Non-pigmented ciliary epithelial cell (primary cell): ENCODE results near the gene FBXO48.
A peak's percentile ranks its signal among the peaks of the same experiment; 100 is the strongest.
"Not testable (repeated sequence)": the region's sequence is repeated elsewhere in the genome, so short reads cannot be mapped to it uniquely, and the experiment has no call there.

Source experiments
- DNase-seq: peaks from one replicate; pipeline ENCODE4 v3.0.0-alpha.2; 2010; ENCODE audit warnings: low read depth

The FBXO48 gene, protein sequence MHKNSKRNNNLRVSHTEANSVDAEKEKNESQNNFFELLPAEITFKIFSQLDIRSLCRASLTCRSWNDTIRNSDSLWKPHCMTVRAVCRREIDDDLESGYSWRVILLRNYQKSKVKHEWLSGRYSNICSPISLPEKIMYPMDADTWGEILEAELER

DNA sequence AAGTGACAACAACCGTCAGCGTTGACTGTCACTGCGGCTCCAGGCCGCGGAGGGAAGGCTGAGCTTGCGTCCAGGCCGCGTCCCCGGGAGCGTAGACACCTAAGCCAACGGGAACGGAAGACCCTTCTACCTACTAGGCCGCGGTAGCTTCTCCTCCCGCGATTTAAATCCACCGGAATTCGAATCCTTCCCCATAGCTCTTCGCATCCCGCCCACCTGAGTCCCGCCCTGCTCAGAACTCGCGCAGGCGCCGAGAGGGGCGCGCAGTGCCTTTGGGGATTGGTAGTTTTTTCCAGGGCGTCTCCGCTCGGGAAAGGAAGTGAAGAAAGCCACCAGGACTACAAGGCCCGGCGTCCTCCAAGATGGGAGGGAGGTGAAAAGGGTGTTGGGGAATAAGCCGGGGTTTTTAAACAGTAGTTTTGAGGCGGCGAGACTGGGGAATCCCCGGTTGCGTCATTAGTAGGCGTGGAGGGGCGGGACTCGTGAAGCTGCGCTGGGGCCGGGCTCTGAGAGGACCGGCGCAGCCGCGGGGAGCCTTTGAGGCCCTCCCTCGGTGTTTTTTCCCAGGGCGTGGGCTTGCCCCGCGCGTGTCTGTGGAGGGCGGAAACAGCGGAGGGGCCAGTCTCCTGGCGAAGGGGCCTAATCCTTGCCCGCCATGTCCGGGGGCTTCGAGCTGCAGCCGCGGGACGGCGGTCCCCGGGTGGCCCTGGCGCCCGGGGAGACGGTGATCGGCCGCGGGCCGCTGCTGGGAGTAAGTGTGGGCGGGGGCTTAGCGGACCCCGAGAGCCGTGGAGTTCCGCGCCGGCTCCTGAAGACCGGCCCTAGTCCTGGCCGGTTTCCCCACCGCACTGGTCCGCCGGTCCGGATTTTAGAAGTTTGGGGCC, at the start of gene FBXO48, which contains the start of gene APLF:
Gene FBXO48 (minus strand): TSS at position 218 of the 884 bp plus-strand sequence. CDS start 2,149 bp downstream, outside the sequence.
Gene APLF (plus strand): TSS at position 509 of the 884 bp plus-strand sequence. CDS start 147 bp downstream, at position 656.
- DNase-seq = peak; percentile 98

DNA sequence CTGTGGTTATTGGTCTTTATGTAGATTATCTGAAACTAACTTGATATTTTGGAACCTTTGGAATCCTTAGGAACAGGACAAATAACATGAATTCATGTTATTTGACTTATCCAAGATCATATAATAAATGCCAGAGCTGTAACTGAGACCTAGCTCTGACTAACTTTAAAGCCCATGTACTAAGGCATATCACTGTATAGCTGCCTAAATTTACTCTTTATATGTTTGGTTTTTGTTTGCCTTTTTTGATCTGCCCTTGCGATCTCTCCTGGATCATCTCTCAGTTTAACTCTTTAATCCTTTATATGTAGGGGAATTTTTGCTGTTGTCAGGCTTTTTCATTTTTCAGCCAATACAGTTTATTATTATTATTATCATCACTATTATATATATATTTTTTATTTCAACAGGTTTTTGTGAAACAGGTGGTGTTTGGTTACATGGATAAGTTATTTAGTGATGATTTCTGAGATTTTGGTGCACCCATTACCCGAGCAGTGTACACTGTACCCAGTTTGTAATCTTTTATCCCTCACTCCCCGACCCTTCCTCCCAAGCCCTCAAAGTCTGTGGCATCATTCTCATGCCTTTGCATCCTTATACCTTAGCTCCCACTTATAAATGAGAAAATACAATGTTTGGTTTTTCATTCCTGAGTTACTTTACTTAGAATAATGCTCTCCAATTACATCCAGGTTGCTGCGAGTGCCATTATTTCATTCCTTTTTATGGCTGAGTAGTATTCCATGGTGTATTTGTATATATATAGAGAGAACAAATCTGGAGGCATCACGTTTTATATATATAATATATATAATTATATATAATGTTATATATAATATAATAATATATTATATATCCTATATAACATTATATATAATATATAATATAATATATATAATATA, 49.2 kb upstream of the FBXO48 start:
- no peak for DNase-seq

DNA sequence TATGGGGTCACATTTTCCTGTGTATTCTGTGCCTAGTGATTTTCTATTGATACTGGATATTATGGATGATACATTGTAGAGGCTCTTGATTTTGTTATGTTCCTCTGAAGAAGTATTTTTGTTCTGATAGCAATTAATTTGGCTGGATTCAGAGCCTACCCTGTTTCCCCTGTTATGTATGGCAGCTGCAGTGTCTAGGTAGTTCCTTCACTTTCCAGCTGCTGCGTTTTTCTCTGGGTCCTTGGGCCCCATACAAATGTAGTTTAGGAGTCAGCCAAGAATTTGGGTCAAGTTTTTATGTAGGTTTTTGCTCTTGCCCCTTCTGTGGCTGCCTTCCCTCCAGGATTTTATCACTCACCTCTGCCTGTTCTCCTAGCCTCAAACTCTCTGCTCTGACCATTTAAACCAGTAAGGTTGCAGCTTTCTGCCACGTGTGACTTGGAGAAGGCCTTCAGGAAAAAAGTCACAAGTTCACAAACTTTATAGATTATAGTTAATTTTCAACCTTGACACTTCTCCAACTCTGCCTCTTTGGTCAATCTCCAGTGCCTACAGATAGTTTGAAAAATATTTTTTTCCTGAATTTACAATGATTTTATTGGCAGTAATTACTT, 47.3 kb upstream of the FBXO48 start:
- DNase-seq = no peak

DNA sequence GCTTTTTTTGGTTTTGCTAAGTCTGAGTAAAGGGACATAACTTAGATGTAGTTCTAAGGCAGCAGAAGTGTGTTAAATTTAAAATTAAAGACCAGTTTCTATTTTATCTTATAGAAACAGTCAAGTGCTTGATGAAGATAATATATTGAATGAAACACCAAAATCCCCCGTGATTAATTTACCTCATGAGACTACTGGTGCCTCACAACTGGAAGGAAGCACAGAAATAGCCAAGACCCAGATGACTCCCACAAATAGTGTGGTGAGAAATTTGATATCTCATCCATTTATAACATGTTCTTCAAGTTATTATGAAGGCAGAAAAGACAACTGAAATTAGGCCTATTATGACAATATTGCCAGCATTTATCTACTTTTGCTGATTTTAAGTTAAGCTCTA, 45.9 kb upstream of the FBXO48 start:
- no peak for DNase-seq

DNA sequence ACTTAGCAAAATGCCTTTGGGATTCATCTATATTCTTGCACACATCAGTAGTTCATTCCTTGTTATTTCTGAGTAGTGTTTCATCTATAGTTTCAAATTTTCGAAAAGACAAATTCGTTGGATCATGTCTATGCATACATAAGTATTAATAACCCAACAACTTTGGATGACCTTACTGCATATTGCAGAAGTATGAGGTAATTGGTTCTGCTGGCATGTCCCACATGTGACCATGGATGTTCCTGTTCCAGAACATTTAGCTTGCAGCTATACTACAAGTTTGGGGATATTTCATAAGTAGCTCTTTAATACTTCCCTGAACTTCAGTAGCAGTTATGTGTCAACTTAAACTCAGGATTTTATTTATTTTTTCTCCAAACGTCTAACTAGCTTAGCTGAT, 45.2 kb upstream of the FBXO48 start:
- no peak for DNase-seq

DNA sequence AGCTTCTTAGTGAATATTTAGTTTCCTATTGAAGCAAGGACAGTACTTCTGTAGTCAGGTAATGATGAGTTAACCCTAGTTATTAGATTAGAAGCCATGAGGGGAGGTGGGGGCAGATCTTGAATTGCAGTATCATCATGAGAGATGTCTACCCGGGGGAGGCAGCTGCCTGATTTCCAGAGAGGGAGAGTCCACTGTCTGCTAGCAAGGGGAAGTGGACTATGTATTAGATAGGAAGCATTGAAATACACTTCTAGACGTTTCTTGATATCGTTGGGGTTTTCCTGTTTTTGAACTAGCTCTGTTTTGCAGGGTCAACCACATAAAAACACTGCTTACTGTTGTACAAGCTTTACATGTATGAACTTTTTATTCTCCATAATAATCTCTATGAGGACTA, 39.1 kb upstream of the FBXO48 start:
- DNase-seq = no peak

DNA sequence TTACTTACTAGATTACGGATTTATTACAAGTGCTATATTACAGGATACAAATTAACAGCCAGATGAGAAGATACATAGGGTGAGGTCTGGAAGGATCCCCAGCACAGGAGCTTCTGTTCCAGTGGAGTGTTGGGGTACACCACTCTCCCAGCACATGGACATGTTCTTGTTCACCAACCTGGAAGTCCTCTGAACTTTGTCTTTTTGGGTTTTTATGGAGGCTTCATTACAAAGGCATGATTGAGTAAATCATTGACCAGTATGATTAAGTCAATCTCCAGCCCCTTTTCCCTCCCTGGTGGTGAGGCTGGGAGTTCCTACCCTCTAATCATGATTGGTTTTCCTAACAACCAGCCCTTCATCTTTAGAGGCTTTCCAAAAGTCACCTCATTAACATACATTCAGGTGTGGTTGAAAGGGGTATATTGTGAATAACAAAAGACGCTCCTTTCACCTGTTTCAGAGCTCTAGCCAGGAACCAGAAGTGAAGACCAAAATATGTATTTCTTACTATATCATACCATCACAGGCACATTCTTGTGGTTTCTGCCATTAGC, 38.6 kb upstream of the FBXO48 start:
- DNase-seq = no peak

DNA sequence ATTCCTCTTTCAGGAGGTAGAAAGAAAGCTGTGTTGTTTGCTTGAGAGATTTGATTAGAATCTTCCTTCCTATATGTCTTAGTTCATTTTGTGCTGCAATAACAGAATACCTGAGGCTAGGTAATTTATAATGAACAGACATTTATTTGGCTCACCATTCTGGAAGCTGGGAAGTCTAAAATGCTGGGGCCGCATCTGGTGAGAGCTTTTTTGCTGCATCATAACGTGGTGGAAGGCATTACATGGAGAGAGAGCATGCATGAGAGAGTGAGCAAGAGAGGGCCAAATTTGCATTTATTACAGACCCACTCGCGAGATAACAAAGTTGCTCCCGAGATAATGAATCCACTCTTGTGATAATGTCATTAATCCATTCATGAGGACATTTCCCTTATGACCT, 34.7 kb upstream of the FBXO48 start:
- no peak for DNase-seq

DNA sequence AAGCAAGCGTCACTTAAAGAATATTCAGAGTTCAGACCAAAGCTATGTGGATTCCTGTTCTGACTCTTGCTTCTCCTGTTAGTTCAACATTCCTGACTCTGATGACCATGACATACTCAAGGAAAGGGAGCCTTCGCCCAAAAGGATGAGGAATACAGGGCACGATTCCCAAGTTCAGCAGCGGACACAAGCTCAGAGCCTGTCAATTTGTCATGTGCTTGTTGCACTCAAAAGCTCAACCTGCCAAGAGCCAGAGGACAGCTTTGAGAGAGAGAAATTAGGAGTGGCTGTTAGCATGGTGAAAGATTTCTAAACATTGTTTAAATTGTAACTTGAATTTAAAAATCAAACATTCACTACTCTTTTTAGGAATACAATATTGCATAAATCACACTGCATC, 33.6 kb upstream of the FBXO48 start:
- no peak for DNase-seq

DNA sequence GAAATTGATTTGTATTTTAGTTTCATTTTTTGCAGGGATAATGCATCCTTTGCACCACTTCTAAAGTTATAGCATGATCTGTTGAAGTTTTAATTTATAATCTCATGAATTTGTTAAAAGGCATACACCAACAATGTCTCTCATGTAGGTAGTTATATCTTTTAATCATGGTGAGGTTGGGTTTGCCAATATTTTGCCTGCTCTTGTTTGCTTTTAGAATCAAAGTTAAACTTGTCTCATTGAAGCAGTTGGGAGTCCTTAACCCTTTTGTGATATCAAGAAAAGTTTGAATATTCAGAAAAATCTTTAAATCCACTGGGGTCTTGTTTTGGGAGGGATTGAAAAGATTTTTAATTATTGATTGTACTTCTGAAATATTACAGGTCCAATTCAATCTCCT, 32.0 kb upstream of the FBXO48 start:
- DNase-seq = no peak

DNA sequence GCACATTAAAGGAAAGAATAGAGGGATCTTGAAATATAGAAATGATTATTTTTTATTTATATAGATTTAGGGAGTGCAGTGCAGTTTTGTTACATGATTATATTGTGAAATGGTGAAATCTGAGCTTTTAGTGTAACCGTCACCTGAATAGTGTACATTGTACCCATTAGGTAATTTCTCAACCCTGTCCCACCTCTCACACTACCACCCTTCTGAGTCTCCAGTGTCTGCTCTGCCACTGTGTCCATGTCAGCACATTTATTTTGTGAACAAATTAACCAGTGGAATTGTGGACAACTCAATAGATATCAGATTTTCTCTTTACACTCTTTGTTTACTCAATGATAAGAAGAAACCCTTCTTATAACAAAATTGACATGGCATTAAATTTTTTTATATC, 24.5 kb upstream of the FBXO48 start:
- DNase-seq = no peak

DNA sequence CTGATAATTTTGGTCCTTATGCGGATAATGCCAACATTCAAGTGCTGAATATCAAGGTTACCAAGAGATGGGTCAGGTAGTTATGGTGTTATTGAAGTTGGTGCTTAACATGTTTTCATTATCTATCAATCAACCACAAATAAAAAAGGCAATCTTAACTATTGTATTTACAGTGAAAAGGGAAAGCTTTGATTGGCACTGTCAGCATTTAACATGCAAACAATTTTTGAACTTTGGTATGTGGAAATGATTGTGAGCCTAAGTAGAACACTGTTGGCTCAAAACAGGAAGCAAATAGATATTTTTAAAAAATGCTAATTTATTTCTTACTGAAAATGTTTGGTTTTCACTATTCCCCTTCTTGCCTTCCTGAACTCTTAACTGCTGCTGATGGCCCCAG, 22.2 kb upstream of the FBXO48 start:
- no peak for DNase-seq

DNA sequence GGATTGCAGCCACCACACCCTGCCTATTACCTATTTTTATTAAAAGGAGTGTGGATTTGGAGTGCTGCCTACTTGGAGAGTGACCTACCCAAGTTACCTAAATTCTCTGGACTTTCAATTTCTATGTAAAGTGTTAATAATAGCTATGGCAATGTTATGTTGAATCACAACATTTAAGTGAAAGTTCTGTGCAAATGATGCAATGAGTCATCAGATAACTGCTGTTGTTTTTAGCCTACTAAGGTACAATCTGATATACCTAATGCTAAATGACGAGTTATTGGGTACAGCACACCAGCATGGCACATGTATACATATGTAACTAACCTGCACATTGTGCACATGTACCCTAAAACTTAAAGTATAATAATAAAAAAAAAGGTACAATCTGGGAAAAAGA, 21.5 kb upstream of the FBXO48 start:
- not testable (repeated sequence) for DNase-seq

DNA sequence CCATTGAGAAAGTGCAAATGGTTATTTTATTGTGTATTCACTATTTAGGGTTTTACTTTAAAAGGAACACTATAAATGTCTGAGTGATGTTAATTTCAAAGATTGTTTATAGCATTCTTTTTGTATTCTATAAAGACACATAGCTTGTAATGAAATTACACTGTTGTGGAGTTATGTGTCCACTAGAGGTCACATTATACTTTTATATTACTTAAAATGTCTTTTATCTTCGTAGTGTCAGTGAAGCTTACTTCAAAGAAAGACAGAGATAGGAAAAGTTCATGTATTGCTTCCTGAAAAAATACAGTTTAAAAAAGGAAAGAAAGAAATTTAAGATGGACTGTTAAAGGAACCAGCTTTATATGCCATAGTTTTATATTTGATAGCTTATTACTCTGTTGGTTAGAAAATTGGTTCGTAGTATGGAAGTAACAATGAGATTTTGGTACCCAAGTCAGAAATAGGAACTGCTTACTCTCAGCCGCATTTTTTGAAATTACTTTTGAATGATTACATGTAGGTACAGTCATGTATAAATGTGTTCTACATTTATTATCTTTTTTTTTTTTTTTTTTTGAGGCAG, 20.8 kb upstream of the FBXO48 start:
- no peak for DNase-seq

DNA sequence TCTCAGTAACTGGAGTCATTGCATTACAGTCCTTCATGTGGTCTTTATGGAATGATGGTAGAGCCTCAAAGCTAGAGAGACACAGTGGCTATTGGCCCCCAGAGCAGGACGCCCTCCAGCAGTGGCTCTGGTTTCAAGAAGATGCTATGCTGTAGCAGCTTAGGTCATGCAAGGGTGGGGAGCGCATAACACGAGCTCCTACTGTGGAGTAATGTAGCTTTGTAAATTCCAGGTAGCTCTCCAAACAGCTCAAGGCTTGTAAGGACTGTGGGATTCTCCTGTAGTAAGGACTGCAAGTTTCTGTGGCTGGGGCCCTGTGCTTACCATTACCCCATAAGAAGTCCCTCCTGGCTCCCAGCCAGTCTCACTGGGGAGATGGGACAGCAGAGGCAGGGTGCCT, 15.9 kb upstream of the FBXO48 start:
- DNase-seq = no peak

DNA sequence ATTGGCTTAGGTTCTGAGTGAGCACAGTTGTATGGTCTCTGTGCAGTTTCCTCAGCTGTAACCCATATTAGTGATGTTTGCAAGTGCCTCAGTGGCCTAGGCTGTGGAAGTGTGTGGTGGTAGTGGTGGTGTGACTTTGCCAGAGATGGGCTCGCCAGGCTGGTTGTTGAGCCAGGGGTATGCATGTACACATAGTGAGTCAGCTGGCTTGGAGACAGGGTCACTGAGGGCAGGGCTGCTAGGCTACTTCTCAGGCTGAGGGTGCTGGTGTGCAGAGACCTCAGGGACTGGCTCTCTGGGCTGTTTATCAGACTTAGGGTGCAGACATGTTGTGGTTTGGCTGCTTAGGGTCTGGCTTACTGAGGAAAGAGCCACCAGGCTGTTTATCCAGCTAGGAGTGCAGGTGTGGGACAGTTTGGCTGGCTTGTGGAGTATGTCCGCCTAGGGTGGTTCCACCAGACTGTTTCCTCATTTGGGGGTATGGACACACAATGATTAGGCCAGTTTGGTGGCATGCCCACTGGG, 15.3 kb upstream of the FBXO48 start:
- DNase-seq = no peak

DNA sequence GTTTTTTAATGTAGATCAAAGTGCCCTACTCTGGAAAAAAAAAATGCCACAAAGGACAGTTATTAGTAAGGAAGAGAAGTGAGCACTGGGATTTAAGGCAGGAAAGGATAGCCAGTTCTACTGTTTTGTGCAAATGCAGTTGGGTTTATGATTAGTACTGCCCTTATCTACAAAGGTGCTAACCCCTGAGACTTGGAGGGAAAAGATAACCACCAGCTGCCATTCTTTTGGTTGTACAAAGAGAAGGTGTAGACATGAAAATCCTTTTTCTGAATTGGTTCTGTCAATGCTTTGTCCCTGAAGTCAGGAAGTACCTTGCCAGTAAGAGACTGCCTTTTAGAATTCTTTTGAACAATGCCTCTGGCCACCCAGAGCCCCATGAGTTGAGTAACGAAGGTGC, 11.6 kb upstream of the FBXO48 start:
- no peak for DNase-seq

DNA sequence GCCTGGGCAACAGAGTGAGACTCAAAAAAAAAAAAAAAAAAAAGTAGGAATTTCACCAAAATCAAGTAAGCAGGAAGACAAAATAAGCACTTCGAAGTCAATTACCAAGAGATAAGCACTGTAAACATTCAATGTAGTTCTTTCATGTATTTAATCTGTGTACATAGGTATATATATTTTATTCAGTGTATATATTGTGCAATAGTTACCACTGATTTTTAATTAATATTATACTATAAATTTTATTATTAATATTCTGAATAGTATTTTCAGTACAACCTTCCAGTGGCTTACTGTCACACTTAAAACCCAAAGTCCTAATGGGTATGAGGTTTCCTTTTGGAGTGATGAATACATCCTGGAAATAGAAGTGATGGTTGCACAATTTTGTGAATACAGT, 9.4 kb upstream of the FBXO48 start:
- no peak for DNase-seq

DNA sequence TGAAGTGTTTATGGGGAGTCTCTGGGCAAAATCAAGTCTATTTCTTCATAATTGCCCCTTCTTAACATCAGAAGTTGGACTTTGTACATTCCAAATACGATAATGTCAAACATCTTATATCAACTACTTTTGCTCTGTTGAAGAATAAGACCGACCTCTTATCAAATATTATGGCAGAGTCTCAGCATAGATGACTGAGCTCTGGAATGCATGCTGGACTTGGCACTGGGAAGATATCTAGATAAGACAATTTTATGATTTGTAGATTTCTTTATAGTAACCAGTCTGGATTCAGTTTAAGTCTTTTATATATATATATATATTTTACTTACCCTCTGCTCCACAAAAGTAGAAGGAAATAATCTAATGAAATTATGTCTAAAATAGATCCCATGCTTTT, 8.5 kb upstream of the FBXO48 start:
- DNase-seq = no peak

DNA sequence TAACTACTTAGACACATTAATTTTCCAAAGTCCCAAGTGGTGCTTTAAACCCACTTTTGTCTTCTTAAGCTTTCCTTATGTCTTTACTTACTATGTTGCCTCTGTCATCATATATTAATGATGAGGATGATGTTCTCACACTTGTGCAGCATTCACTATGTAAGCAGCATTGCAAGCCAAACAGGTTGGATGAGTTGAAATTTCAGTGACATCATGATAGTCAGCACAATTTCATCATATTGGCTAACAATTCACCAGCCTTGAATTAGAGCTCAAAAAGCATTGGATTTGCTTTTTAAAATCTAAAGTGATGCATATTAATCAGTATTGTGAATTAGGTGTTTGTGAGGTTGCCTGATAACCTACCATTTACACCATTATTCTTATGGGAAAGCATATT, 8.0 kb upstream of the FBXO48 start:
- DNase-seq = no peak

DNA sequence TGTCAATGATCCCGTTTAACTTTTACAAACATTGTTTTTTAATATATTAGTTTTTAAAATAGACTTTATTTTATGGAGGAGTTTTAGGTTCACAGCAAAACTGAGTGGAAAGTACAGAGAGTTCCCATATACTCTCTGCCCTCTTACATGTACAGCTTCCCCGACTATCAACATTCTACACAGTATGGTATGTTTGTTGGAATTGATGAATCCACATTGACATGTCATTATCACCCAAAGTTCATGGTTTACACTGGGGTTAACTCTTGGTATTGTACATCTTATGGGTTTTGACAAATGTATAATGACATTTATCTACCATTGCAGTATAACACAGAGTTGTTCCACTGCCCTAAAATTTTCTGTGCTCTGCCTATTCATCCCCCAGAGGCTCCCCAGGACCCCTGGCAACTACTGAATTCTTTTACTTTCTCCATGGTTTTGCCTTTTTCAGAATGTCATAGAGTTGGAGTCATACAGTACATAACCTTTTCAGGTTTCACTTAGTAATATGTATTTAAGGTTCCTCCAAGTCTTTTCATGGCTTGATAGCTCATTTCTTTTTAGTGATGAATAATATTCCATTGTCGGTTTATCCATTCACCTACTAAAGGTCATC, 5.8 kb upstream of the FBXO48 start:
- no peak for DNase-seq
